A673 (cell line): ENCODE data around the gene RAD51. TPM values are rescaled to one million over a fixed set of nuclear protein-coding genes. Genes with fewer than 3 reads are reported as not detected.

Experiments used
- BruUV-seq: library from RNA; stranded (reverse); fragments of 400-500 nt; replicated peaks from 2 replicates; lab custom pipeline; 2021; lab: Mats Ljungman, UMichigan
- CTCF ChIA-PET: fragments of 300-600 bp; sonication (Branson Sonifier 250); formaldehyde crosslinking; loops from one replicate; lab custom pipeline; 2022; ENCODE audit warnings: antibody characterized with exemption; lab: Charles Lee
- POLR2A ChIA-PET: fragments of 300-600 bp; sonication (Branson Sonifier 250); formaldehyde crosslinking; loops from one replicate; lab custom pipeline; 2022; ENCODE audit warnings: antibody characterized with exemption; ENCODE audit not compliant: low non-redundant PET; lab: Charles Lee
- DNase-seq: peaks from one replicate; pipeline ENCODE4 v3.0.0-alpha.2; 2015; ENCODE audit warnings: low spot score
- H3K27ac ChIP-seq: fragments of 200-600 bp; sonication (generic); 2 replicates; pipeline ENCODE4 v1.5.1; 2016; ENCODE audit warnings: mixed run types, low read depth, mild to moderate bottlenecking, mixed read lengths, antibody characterized with exemption, low read length; ENCODE audit not compliant: poor library complexity, severe bottlenecking
- H3K27me3 ChIP-seq: fragments of 200-600 bp; sonication (generic); replicated peaks from 2 replicates; pipeline ENCODE4 v1.6.1; 2017; ENCODE audit warnings: mixed run types, low read depth, mild to moderate bottlenecking, mixed read lengths, antibody characterized with exemption, low read length; ENCODE audit not compliant: insufficient read depth, poor library complexity
- H3K36me3 ChIP-seq: fragments of 200-600 bp; sonication (generic); 2 replicates; pipeline ENCODE4 v1.6.1; 2016; ENCODE audit warnings: mixed run types, mild to moderate bottlenecking, mixed read lengths, antibody characterized with exemption, low read length; ENCODE audit not compliant: insufficient read depth, poor library complexity, severe bottlenecking
- H3K4me1 ChIP-seq: fragments of 200-600 bp; sonication (generic); 2 replicates; pipeline ENCODE4 v1.6.1; 2017; ENCODE audit warnings: mixed run types, mild to moderate bottlenecking, mixed read lengths, antibody characterized with exemption, low read length; ENCODE audit not compliant: insufficient read depth, poor library complexity, severe bottlenecking
- H3K4me3 ChIP-seq: fragments of 200-600 bp; sonication (generic); 2 replicates; pipeline ENCODE4 v1.5.1; 2016; ENCODE audit warnings: low read depth, mixed run types, mild to moderate bottlenecking, mixed read lengths, low read length; ENCODE audit not compliant: poor library complexity, severe bottlenecking
- H3K9me3 ChIP-seq: fragments of 200-600 bp; sonication (generic); 2 replicates; pipeline ENCODE4 v1.6.1; 2016; ENCODE audit warnings: mixed run types, low read depth, mild to moderate bottlenecking, mixed read lengths, antibody characterized with exemption, low read length; ENCODE audit not compliant: poor library complexity, severe bottlenecking
- CTCF ChIP-seq: fragments of 300-800, 200-600 bp; sonication (generic); conservative IDR thresholded peaks from 2 replicates; pipeline ENCODE4 v1.5.1; 2017; ENCODE audit warnings: low read depth, mild to moderate bottlenecking, antibody characterized with exemption, low read length, moderate library complexity, mixed read lengths
- EZH2 ChIP-seq: fragments of 200-600 bp; sonication (generic); IDR thresholded peaks from 2 replicates; pipeline ENCODE4 v1.6.1; 2017; ENCODE audit warnings: borderline replicate concordance, low read depth, mild to moderate bottlenecking, mixed read lengths, antibody characterized with exemption, low read length; ENCODE audit not compliant: poor library complexity, severe bottlenecking
- intact Hi-C: fragments of 100-400 bp; cut with micrococcal nuclease; formaldehyde crosslinking; loops from one replicate; pipeline ENCODE4 v1.10.0; 2022; ENCODE audit not compliant: unreplicated experiment
- total RNA-seq: library from RNA; stranded (reverse); gene quantifications from 2 replicates; pipeline ENCODE4 v1.2.3, GENCODE V29; 2021

RAD51 gene
- total RNA-seq, 1 experiment from 2014 or later, result 51.1 TPM

- no peak overlapping the region for H3K27ac ChIP-seq
- H3K36me3 ChIP-seq, result peaks cover 69% of the 10 kb centered on the region
- no peak overlapping the region for H3K4me3 ChIP-seq
- no TSS peak for BruUV-seq
- no peak for TF ChIP-seq CTCF
- TF ChIP-seq EZH2, result no peak
- no peaks in the 10 kb centered on the region for H3K27me3 ChIP-seq
- H3K4me1 ChIP-seq, result no peaks in the 10 kb centered on the region
- intact Hi-C loops, result no loop called here
- H3K9me3 ChIP-seq, result no peaks in the 10 kb centered on the region
- ChIA-PET CTCF (no interaction called here), POLR2A (no interaction called here)
- no peak for DNase-seq
Observed at GRCh38 chr15:40716165-40716564, 21.2 kb downstream of the RAD51 start.

GRCh38 chr15:40721701-40722100, 26.7 kb downstream of the RAD51 start:
- H3K9me3 ChIP-seq, result no peaks in the 10 kb centered on the region
- H3K4me1 ChIP-seq, result peaks cover 19% of the 10 kb centered on the region
- no peak overlapping the region for H3K27ac ChIP-seq
- intact Hi-C loops, result no loop called here
- CTCF ChIA-PET, result no interaction called here
- no peak for TF ChIP-seq CTCF
- TF ChIP-seq EZH2, result no peak
- BruUV-seq, result no TSS peak
- H3K36me3 ChIP-seq, result peaks cover 49% of the 10 kb centered on the region
- H3K27me3 ChIP-seq, result no peaks in the 10 kb centered on the region
- DNase-seq, result no peak
- POLR2A ChIA-PET, result no interaction called here
- H3K4me3 ChIP-seq, result no peak overlapping the region

GRCh38 chr15:40722354-40722753, 27.4 kb downstream of the RAD51 start:
- no peak for DNase-seq
- Histone ChIP-seq H3K4me1 (peaks cover 19% of the 10 kb centered on the region), H3K4me3 (no peak overlapping the region), H3K36me3 (peaks cover 47% of the 10 kb centered on the region), H3K27me3 (no peaks in the 10 kb centered on the region), H3K27ac (no peak overlapping the region), H3K9me3 (no peaks in the 10 kb centered on the region)
- CTCF ChIA-PET, result interaction anchor here (1.1 kb wide), 1 partner anchor 24 kb away, joined by 3 read pairs; no protein-coding TSS in a partner anchor
- no TSS peak for BruUV-seq
- TF ChIP-seq CTCF, result no peak
- TF ChIP-seq EZH2, result no peak
- POLR2A ChIA-PET, result no interaction called here
- intact Hi-C loops, result no loop called here
